Measurements from ENCODE around the gene KRTAP23-1.

DNA sequence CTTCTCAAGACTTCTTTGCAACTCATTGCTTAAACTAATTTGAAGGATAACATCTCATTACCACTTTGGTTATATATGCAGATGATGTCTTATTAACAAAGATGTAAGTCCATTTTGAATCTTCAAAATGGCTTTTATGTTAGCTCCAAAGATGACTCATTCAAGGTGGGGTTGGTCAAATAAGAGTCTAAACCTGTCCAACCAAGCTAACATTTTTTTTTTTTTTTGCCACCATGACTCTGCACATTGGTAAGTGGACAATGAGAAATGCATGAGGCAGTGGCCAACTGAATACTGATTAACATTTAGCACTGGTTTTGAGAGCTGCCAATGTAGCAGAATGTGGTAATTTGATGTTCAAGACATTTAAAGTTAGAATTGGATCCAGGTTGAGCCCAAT, 10.6 kb downstream of the KRTAP23-1 start:
- TF ChIP-seq POLR2AphosphoS5 (IDR thresholded peaks at IDR 0.05) (no peak), EP300 (IDR thresholded peaks at IDR 0.05) (no peak), POLR2A (IDR thresholded peaks at IDR 0.05; ENCODE audit: low read depth) (no peak)
- TF ChIP-seq, protein P1, sequence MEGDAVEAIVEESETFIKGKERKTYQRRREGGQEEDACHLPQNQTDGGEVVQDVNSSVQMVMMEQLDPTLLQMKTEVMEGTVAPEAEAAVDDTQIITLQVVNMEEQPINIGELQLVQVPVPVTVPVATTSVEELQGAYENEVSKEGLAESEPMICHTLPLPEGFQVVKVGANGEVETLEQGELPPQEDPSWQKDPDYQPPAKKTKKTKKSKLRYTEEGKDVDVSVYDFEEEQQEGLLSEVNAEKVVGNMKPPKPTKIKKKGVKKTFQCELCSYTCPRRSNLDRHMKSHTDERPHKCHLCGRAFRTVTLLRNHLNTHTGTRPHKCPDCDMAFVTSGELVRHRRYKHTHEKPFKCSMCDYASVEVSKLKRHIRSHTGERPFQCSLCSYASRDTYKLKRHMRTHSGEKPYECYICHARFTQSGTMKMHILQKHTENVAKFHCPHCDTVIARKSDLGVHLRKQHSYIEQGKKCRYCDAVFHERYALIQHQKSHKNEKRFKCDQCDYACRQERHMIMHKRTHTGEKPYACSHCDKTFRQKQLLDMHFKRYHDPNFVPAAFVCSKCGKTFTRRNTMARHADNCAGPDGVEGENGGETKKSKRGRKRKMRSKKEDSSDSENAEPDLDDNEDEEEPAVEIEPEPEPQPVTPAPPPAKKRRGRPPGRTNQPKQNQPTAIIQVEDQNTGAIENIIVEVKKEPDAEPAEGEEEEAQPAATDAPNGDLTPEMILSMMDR (IDR thresholded peaks at IDR 0.05) = no peak

All from esophagus muscularis mucosa (tissue), 4 donors.